IMR-90 (cell line): ENCODE measurements around the gene CALY.

Source experiments
- CEBPB ChIP-seq: IDR thresholded peaks from 2 replicates; pipeline ENCODE4 v1.6.1; 2012; ENCODE audit warnings: low read depth, low read length, improper control_type of control experiment
- CHD1 ChIP-seq: IDR thresholded peaks from 2 replicates; pipeline ENCODE4 v1.6.1; 2012; ENCODE audit warnings: low read depth, low read length, improper control_type of control experiment
- FOS ChIP-seq: fragments of 150-350 bp; IDR thresholded peaks from 2 replicates; pipeline ENCODE4 v1.6.1; 2016; ENCODE audit warnings: low read depth, low read length
- MAFK ChIP-seq: IDR thresholded peaks from 2 replicates; pipeline ENCODE4 v1.6.1; 2012; ENCODE audit warnings: low read depth, low read length, improper control_type of control experiment
- MXI1 ChIP-seq: IDR thresholded peaks from 2 replicates; pipeline ENCODE4 v1.6.1; 2012; ENCODE audit warnings: low read depth, mild to moderate bottlenecking, low read length, moderate library complexity, borderline replicate concordance
- NFE2L2 ChIP-seq: fragments of 150-350 bp; IDR thresholded peaks from 2 replicates; pipeline ENCODE4 v1.6.1; 2016; ENCODE audit warnings: low read depth, mild to moderate bottlenecking, low read length
- POLR2A ChIP-seq: IDR thresholded peaks from 2 replicates; pipeline ENCODE4 v1.6.1; 2012; ENCODE audit warnings: mild to moderate bottlenecking, low read depth, low read length
- RAD21 ChIP-seq: IDR thresholded peaks from 2 replicates; pipeline ENCODE4 v1.6.1; 2012; ENCODE audit warnings: low read length, improper control_type of control experiment
- RFX5 ChIP-seq: IDR thresholded peaks from 2 replicates; pipeline ENCODE4 v1.8.0; 2012; ENCODE audit warnings: low read depth, mild to moderate bottlenecking, low read length, moderate library complexity
- SMC3 ChIP-seq: fragments of 150-350 bp; IDR thresholded peaks from 2 replicates; pipeline ENCODE4 v1.6.1; 2016; ENCODE audit warnings: low read depth, mild to moderate bottlenecking, antibody characterized with exemption, low read length, moderate library complexity
- TF ChIP-seq, protein P1 (sequence below): conservative IDR thresholded peaks from 2 replicates; pipeline ENCODE4 v1.5.1; 2012; ENCODE audit warnings: mild to moderate bottlenecking, low read depth, low read length, improper control_type of control experiment
- TF ChIP-seq, protein P2 (sequence below): fragments of 150-350 bp; IDR thresholded peaks from 2 replicates; pipeline ENCODE4 v1.6.1; 2017; ENCODE audit warnings: mild to moderate bottlenecking, antibody characterized with exemption, low read length, low read depth

DNA sequence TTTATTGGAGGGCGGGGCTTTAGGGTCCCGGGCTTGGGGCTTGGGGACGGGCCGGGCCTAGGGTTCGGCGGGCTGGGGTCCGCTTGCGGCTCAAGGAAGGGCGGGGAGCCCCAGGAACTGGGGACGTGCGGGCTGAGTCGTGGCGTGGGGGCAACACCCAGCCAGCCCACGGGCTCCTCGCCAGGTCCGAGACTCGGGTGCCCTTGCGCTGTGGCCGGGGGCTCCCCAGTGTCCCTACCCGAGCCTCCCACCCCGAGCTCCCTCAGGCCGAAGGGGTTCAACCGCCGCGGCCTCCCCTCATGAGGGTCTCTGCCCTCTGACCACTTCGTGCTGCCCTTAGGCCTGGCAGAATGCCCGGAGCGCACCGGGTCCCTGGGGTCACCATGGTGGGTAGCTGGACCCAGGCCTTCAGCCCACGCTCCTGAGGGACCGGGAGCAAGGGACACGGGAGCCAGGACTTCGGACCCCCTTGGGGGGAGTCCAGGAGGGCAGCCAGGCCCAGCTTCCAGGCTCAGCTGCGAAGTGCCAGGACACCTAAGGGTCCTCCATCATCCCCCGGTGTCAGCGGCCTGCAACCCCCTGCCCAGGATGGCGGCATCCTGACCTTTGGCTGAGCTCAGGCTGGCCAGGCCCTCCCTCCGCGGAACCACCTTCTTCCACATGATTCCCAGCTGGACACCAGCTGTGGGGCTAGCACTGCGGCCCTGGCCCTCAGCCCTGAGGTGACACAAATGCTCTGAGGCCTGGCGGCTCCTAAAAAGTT, 21.6 kb upstream of the CALY start:
- TF ChIP-seq, protein P1, sequence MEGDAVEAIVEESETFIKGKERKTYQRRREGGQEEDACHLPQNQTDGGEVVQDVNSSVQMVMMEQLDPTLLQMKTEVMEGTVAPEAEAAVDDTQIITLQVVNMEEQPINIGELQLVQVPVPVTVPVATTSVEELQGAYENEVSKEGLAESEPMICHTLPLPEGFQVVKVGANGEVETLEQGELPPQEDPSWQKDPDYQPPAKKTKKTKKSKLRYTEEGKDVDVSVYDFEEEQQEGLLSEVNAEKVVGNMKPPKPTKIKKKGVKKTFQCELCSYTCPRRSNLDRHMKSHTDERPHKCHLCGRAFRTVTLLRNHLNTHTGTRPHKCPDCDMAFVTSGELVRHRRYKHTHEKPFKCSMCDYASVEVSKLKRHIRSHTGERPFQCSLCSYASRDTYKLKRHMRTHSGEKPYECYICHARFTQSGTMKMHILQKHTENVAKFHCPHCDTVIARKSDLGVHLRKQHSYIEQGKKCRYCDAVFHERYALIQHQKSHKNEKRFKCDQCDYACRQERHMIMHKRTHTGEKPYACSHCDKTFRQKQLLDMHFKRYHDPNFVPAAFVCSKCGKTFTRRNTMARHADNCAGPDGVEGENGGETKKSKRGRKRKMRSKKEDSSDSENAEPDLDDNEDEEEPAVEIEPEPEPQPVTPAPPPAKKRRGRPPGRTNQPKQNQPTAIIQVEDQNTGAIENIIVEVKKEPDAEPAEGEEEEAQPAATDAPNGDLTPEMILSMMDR = no peak
- TF ChIP-seq MXI1 = no peak
- TF ChIP-seq MAFK = no peak
- TF ChIP-seq POLR2A = no peak
- no peak for TF ChIP-seq SMC3
- no peak for TF ChIP-seq FOS
- TF ChIP-seq, protein P2, sequence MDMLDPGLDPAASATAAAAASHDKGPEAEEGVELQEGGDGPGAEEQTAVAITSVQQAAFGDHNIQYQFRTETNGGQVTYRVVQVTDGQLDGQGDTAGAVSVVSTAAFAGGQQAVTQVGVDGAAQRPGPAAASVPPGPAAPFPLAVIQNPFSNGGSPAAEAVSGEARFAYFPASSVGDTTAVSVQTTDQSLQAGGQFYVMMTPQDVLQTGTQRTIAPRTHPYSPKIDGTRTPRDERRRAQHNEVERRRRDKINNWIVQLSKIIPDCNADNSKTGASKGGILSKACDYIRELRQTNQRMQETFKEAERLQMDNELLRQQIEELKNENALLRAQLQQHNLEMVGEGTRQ = no peak
- no peak for TF ChIP-seq NFE2L2
- no peak for TF ChIP-seq RAD21
- TF ChIP-seq RFX5 = no peak
- no peak for TF ChIP-seq CEBPB
- no peak for TF ChIP-seq CHD1
